Activated T-cell treated with anti-CD3 and anti-CD28 coated beads, Interleukin-2, amount 50 U/mL, for 4 hours (primary cell): ENCODE results near the gene GIPC1. TPM values are rescaled to one million over a fixed set of nuclear protein-coding genes. Genes with fewer than 3 reads are reported as not detected.
A peak's percentile ranks its signal among the peaks of the same experiment; 100 is the strongest.

Source experiments
- ATAC-seq, 2 donors: fragments of 200-7000 bp; cut with Tn5 transposase; one replicate each; pipeline ENCODE4 v1.10.0; 2021
- DNase-seq: peaks from one replicate; pipeline ENCODE4 v3.0.0-alpha.2; 2020
- H3K27me3 Mint-ChIP-seq: one replicate; pipeline ENCODE4 v1.8.0; 2021; ENCODE audit warnings: low read depth, mixed read lengths
- H3K36me3 Mint-ChIP-seq: one replicate; pipeline ENCODE4 v1.8.0; 2022; ENCODE audit warnings: mixed read lengths; ENCODE audit not compliant: insufficient read depth
- H3K4me1 Mint-ChIP-seq: one replicate; pipeline ENCODE4 v1.8.0; 2021; ENCODE audit warnings: low read depth, mixed read lengths
- H3K4me3 Mint-ChIP-seq: one replicate; pipeline ENCODE4 v1.8.0; 2021; ENCODE audit warnings: mild to moderate bottlenecking, moderate library complexity, mixed read lengths
- H3K9me3 Mint-ChIP-seq: one replicate; pipeline ENCODE4 v1.8.0; 2021; ENCODE audit warnings: mixed read lengths
- total RNA-seq, 3 donors: library from RNA; stranded (reverse); gene quantifications; one replicate each; pipeline ENCODE4 v1.2.1, GENCODE V29; 2021

GIPC1 gene
- total RNA-seq, 3 donors from 2014 or later: 42.5 to 49.8 (median 44.3) TPM

GRCh38 chr19:14450168-14450874, 45.6 kb downstream of the GIPC1 start:
- Mint-ChIP-seq H3K4me3 (no peak overlapping the region), H3K4me1 (peaks cover 12% of the 10 kb centered on the region), H3K36me3 (peaks cover 36% of the 10 kb centered on the region)

GRCh38 chr19:14449321-14449720, 46.6 kb downstream of the GIPC1 start:
- Mint-ChIP-seq H3K4me3 (no peak overlapping the region), H3K36me3 (peaks cover 40% of the 10 kb centered on the region), H3K4me1 (peaks cover 16% of the 10 kb centered on the region), H3K9me3 (no peaks in the 10 kb centered on the region), H3K27me3 (no peaks in the 10 kb centered on the region)
- DNase-seq: no peak
- ATAC-seq: no peak

More at GRCh38 chr19:14450168-14450874, 45.6 kb downstream of the GIPC1 start:
- peak; percentile 33 for DNase-seq
- Mint-ChIP-seq H3K9me3 (no peaks in the 10 kb centered on the region), H3K27me3 (no peaks in the 10 kb centered on the region)
- ATAC-seq: peak; percentile 96 to 97

DNA sequence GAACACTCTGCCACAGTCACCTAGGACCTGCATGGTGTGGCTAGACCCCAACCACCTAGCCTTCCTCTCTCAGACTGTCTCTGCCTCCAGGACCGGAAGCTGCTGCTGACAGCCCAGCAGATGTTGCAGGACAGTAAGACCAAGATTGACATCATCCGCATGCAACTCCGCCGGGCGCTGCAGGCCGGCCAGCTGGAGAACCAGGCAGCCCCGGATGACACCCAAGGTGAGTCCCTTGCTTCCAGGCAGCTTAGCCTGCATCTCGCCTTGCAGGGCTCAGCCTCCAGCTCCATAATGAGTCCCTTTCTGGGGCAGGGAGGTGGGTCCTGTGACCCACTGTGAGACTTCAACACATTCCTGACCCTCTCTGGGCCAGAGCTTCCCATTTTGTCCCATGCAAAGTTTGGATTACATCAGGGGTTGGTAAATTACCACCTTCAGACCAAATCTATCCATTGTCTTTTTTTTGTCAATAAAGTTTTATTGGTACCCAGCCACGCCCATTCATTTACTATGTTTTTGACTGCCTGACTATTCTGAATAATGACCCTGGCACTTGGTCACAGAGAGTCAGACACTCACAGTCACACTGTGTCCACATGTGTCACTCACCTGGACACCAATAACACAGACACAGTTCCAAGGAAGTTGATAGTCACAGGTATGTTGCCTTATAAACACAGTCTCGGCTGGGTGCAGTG, 49.4 kb downstream of the GIPC1 start:
- ATAC-seq (no peak), DNase-seq (no peak)
- no peaks in the 10 kb centered on the region for H3K27me3 Mint-ChIP-seq
- peaks cover 27% of the 10 kb centered on the region for H3K4me1 Mint-ChIP-seq
- H3K36me3 Mint-ChIP-seq: peaks cover 51% of the 10 kb centered on the region
- H3K4me3 Mint-ChIP-seq: no peak overlapping the region
- H3K9me3 Mint-ChIP-seq: no peaks in the 10 kb centered on the region

GRCh38 chr19:14443632-14444216, 52.2 kb downstream of the GIPC1 start:
- DNase-seq (no peak), ATAC-seq (no peak)
- no peak overlapping the region for H3K4me3 Mint-ChIP-seq
- H3K4me1 Mint-ChIP-seq: peaks cover 41% of the 10 kb centered on the region
- peaks cover 34% of the 10 kb centered on the region for H3K36me3 Mint-ChIP-seq
- H3K27me3 Mint-ChIP-seq: no peaks in the 10 kb centered on the region
- no peaks in the 10 kb centered on the region for H3K9me3 Mint-ChIP-seq

DNA sequence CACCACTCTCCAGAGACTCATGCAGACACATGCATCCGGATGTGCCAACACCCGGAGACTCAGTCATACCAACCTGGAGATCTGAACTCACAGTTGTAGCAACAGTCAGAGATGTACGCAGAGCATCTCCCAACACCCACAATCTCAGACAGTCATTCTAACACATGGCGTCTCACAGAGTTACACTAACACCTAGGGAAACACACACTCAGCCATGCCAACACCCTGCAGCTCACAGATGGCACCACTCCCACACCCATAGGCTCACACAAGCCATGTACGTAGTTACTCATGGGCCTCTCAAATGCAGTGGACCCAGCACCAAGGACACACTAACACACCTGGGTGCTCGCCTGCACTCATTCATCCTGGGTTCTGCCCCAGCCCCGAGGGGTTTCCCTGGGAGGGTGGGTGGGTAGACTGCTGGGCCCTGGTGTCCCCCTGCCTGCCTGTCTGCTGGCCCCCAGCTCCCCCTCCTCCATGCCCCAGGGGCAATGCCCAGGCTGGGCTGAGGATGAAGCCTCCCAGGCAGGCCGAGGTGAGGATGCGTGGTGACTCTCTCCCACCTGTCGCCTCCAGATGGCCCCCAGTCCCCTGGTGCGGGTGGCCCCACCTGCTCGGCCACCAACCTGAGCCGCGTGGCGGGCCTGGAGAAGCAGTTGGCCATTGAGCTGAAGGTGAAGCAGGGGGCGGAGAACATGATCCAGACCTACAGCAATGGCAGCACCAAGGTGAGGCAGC, 52.9 kb downstream of the GIPC1 start:
- peaks cover 30% of the 10 kb centered on the region for H3K36me3 Mint-ChIP-seq

GRCh38 chr19:14441041-14441938, 54.6 kb downstream of the GIPC1 start:
- H3K36me3 Mint-ChIP-seq: peaks cover 23% of the 10 kb centered on the region
- no peaks in the 10 kb centered on the region for H3K9me3 Mint-ChIP-seq
- no peak for DNase-seq
- peak overlapping the region; percentile 90 for H3K4me3 Mint-ChIP-seq
- ATAC-seq: no peak
- peaks cover 46% of the 10 kb centered on the region for H3K4me1 Mint-ChIP-seq
- H3K27me3 Mint-ChIP-seq: no peaks in the 10 kb centered on the region

More for the DNA sequence above, 52.9 kb downstream of the GIPC1 start:
- ATAC-seq (no peak), DNase-seq (no peak)
- Mint-ChIP-seq H3K27me3 (no peaks in the 10 kb centered on the region), H3K4me1 (peaks cover 42% of the 10 kb centered on the region), H3K9me3 (no peaks in the 10 kb centered on the region), H3K4me3 (no peak overlapping the region)

GRCh38 chr19:14440049-14440448, 55.9 kb downstream of the GIPC1 start:
- ATAC-seq (peak; percentile 99), DNase-seq (peak; percentile 65)
- Mint-ChIP-seq H3K9me3 (no peaks in the 10 kb centered on the region), H3K4me3 (peak overlapping the region; percentile 90), H3K4me1 (peaks cover 50% of the 10 kb centered on the region), H3K27me3 (no peaks in the 10 kb centered on the region), H3K36me3 (peaks cover 19% of the 10 kb centered on the region)

DNA sequence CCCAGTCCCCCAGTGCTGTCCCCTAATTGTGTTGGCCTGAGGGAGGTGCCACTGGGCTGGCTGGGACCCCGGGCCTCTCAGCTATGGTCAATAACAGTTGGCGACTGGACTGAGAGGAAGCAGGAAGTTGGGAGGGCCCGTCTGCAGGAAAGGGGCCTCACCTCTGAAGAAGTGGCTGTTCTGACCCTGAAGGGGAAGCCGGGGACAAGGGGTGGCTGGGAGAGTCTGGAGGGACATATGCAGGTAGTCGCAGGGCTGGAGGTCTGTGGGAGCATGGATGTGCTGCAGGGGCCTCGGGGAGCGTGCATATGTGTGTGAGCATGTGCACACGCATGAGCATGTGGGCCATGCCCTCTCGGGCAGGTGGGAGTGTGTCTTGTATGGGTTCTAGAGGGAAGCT, 56.9 kb downstream of the GIPC1 start:
- Mint-ChIP-seq H3K9me3 (no peaks in the 10 kb centered on the region), H3K27me3 (no peaks in the 10 kb centered on the region), H3K4me1 (peaks cover 56% of the 10 kb centered on the region), H3K4me3 (peak overlapping the region; percentile 90), H3K36me3 (peaks cover 11% of the 10 kb centered on the region)
- DNase-seq (no peak), ATAC-seq (no peak)

DNA sequence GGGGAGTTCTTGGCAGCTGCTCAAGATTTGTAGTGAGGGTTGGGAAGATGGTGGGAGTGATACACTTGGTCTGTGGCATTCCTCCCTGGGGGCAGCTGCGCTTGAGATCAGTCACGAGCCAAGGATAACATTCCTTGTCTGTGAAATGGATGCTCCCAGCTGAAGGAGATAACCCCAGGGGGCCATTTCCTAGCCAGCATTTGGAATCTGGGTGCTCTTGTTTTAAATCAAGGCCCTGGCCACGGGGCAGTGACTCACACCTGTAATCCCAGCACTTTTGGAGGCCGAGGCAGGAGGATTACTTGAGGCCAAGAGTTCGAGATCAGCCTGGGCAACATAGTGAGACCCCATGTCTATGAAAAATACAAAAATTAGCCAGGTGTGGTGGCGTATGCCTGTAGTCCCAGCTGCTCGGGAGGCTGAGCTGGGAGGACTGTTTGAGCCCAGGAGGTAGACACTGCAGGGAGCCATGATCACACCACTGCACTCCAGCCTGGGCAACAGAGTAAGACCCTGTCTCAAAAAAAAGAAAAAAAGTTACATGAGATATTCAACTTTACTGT, 58.3 kb downstream of the GIPC1 start:
- Mint-ChIP-seq H3K4me1 (peaks cover 48% of the 10 kb centered on the region), H3K4me3 (no peak overlapping the region), H3K9me3 (no peaks in the 10 kb centered on the region), H3K27me3 (no peaks in the 10 kb centered on the region), H3K36me3 (peaks cover 4% of the 10 kb centered on the region)
- ATAC-seq: no peak
- DNase-seq: no peak

- Mint-ChIP-seq H3K27me3 (no peaks in the 10 kb centered on the region), H3K36me3 (no peaks in the 10 kb centered on the region), H3K4me3 (peak overlapping the region; percentile 81), H3K4me1 (peaks cover 51% of the 10 kb centered on the region), H3K9me3 (no peaks in the 10 kb centered on the region)
- DNase-seq (no peak), ATAC-seq (no peak)
Observed at GRCh38 chr19:14435320-14436050, 60.4 kb downstream of the GIPC1 start.

DNA sequence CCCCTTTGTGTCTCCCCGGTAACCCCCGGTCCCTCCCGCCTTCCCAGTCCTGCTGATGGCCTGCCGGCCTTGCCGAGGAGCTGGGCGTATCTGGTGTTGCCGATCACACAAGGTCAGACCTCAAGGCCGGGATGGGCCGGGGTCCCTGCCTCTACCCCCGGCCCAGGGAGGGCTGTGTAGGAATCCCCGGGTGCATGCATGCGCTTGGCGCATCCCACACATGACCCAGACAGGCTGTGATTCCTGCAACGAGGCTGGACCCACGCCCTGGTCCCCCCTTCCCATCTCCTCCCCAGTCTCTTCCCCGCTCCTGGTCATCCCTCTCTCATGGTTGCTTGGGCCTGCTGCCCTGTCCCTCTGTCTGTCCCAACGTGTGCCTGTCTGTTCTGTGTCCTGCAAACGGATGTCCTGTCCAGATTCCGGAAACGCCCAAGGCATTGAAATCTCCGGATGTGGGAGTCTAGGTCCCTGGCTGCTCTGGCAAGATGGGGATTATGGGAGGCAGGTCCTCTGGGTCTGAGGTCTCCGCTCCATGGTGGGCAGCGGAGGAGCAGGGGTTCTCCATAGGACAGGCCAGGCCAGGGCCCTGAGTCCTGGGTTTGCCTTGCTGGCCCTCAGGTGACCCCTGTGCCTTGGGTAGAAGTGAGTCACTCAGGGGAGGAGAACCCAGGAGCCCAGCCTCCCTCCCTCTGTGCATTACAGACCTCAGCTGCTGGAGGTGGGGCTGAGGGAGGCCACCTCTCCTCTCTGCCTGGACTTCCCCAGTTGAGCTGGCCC, 61.2 kb downstream of the GIPC1 start:
- peak overlapping the region; percentile 81 for H3K4me3 Mint-ChIP-seq
- peaks cover 44% of the 10 kb centered on the region for H3K4me1 Mint-ChIP-seq
- ATAC-seq (peak; percentile 45 to 53), DNase-seq (peak; percentile 37)
- H3K36me3 Mint-ChIP-seq: no peaks in the 10 kb centered on the region
- H3K9me3 Mint-ChIP-seq: no peaks in the 10 kb centered on the region
- H3K27me3 Mint-ChIP-seq: no peaks in the 10 kb centered on the region
